Trophoblast cell (in vitro differentiated cells and primary cell): ENCODE data around the gene NAALAD2.
"Not testable (repeated sequence)": the region's sequence is repeated elsewhere in the genome, so short reads cannot be mapped to it uniquely, and the experiment has no call there.

Experiments
- DNase-seq, 2 donors: peaks; one replicate each; pipeline ENCODE4 v3.0.0-alpha.2; 2016
- H2AFZ ChIP-seq: 2 replicates; pipeline ENCODE4 v1.6.1; 2013; ENCODE audit warnings: low read length, moderate library complexity, mild to moderate bottlenecking; ENCODE audit not compliant: insufficient read depth, poor library complexity
- H2AK5ac ChIP-seq: 2 replicates; pipeline ENCODE4 v1.6.1; 2013; ENCODE audit warnings: mild to moderate bottlenecking, low read length
- H2BK120ac ChIP-seq: 2 replicates; pipeline ENCODE4 v1.6.1; 2013; ENCODE audit warnings: low read length, mild to moderate bottlenecking, moderate library complexity; ENCODE audit not compliant: insufficient read depth, poor library complexity
- H2BK12ac ChIP-seq: 2 replicates; pipeline ENCODE4 v1.6.1; 2013; ENCODE audit warnings: mild to moderate bottlenecking, low read length, moderate library complexity
- H2BK5ac ChIP-seq: 2 replicates; pipeline ENCODE4 v1.6.1; 2013; ENCODE audit warnings: low read length, low read depth, moderate library complexity, mild to moderate bottlenecking; ENCODE audit not compliant: poor library complexity
- H3K14ac ChIP-seq: 2 replicates; pipeline ENCODE4 v1.6.1; 2013; ENCODE audit warnings: mild to moderate bottlenecking, low read length
- H3K18ac ChIP-seq: 2 replicates; pipeline ENCODE4 v1.6.1; 2013; ENCODE audit warnings: mild to moderate bottlenecking, low read length
- H3K23ac ChIP-seq: 2 replicates; pipeline ENCODE4 v1.6.1; 2013; ENCODE audit warnings: low read length
- H3K27ac ChIP-seq: 2 replicates; pipeline ENCODE4 v1.5.1; 2013; ENCODE audit warnings: low read depth, mild to moderate bottlenecking, inconsistent platforms, low read length, moderate library complexity
- H3K27me3 ChIP-seq: 2 replicates; pipeline ENCODE4 v1.6.1; 2013; ENCODE audit warnings: inconsistent platforms, mild to moderate bottlenecking, low read length, moderate library complexity; ENCODE audit not compliant: insufficient read depth
- H3K36me3 ChIP-seq, 2 experiments: 1 replicate in 1 of 2; 2 replicates in 1 of 2; pipeline ENCODE4 v1.6.1; 2013; ENCODE audit warnings: low read length in 2 of 2, mild to moderate bottlenecking in 2 of 2, moderate library complexity in 1 of 2; ENCODE audit not compliant: insufficient read depth in 2 of 2, control insufficient read depth in 1 of 2
- H3K4ac ChIP-seq: 2 replicates; pipeline ENCODE4 v1.6.1; 2013; ENCODE audit warnings: low read depth, mild to moderate bottlenecking, low read length, moderate library complexity
- H3K4me1 ChIP-seq, 2 experiments: 1 replicate in 1 of 2; 2 replicates in 1 of 2; pipeline ENCODE4 v1.6.1; 2013; ENCODE audit warnings: low read length in 2 of 2, mild to moderate bottlenecking in 2 of 2, moderate library complexity in 1 of 2; ENCODE audit not compliant: insufficient read depth in 2 of 2, control insufficient read depth in 1 of 2
- H3K4me2 ChIP-seq: 2 replicates; pipeline ENCODE4 v1.6.1; 2013; ENCODE audit warnings: inconsistent platforms, mild to moderate bottlenecking, low read length, moderate library complexity
- H3K4me3 ChIP-seq: 2 replicates; pipeline ENCODE4 v1.5.1; 2013; ENCODE audit warnings: mild to moderate bottlenecking, low read depth, low read length, inconsistent platforms
- H3K79me1 ChIP-seq: one replicate; pipeline ENCODE4 v1.6.1; 2013; ENCODE audit warnings: low read length
- H3K79me2 ChIP-seq: 2 replicates; pipeline ENCODE4 v1.6.1; 2013; ENCODE audit warnings: low read length, mild to moderate bottlenecking; ENCODE audit not compliant: control insufficient read depth, insufficient read depth, poor library complexity
- H3K9ac ChIP-seq: 2 replicates; pipeline ENCODE4 v1.6.1; 2013; ENCODE audit warnings: mild to moderate bottlenecking, low read length
- H3K9me3 ChIP-seq: 2 replicates; pipeline ENCODE4 v1.6.1; 2013; ENCODE audit warnings: low read depth, mild to moderate bottlenecking, control low read depth, inconsistent platforms, low read length; ENCODE audit not compliant: insufficient read depth
- H4K12ac ChIP-seq: 2 replicates; pipeline ENCODE4 v1.6.1; 2013; ENCODE audit warnings: low read depth, mild to moderate bottlenecking, low read length, moderate library complexity
- H4K8ac ChIP-seq: 2 replicates; pipeline ENCODE4 v1.6.1; 2013; ENCODE audit warnings: low read depth, mild to moderate bottlenecking, low read length, moderate library complexity
- H4K91ac ChIP-seq: one replicate; pipeline ENCODE4 v1.6.1; 2013; ENCODE audit warnings: low read depth, mild to moderate bottlenecking, low read length, moderate library complexity
- WGBS: extraction: QIAGEN DNeasy Blood & Tissue Kit; methylation state at CpG from one replicate; pipeline ENCODE4 v1.1.7; 2013; ENCODE audit warnings: missing lambda C conversion rate; ENCODE audit not compliant: insufficient read length, insufficient coverage; ENCODE audit errors: extremely low coverage; 5-methylcytosine and 5-hydroxymethylcytosine counted together

The NAALAD2 gene

DNA sequence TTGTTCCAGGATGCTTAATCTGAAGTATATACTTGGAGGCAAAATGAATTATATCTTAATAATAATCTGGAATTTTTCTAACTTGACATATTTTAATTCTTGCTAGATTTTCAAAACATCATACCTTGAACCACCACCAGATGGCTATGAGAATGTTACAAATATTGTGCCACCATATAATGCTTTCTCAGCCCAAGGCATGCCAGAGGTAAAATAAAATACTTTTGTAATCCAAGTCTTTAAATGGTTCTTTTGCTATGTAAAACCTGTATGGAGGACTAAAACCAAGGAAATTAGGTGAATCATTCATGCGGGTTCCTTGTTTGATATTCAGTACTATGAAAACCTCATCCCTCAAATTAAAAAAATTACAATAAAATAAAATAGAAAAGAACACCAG lies 14.4 kb downstream of the NAALAD2 start:
- H3K9me3 ChIP-seq: no peaks in the 10 kb centered on the region
- no peak overlapping the region for H2BK5ac ChIP-seq
- no peak overlapping the region for H2BK120ac ChIP-seq
- no peaks in the 10 kb centered on the region for H3K79me1 ChIP-seq
- no CpG with 5 or more reads among the region's 1 CpG for WGBS
- H3K27ac ChIP-seq: no peak overlapping the region
- no peaks in the 10 kb centered on the region for H3K27me3 ChIP-seq
- H2AK5ac ChIP-seq: no peak overlapping the region
- no peak overlapping the region for H3K4me3 ChIP-seq
- no peak overlapping the region for H3K18ac ChIP-seq
- H4K12ac ChIP-seq: no peak overlapping the region
- no peak overlapping the region for H3K9ac ChIP-seq
- no peak overlapping the region for H3K23ac ChIP-seq
- H4K91ac ChIP-seq: no peak overlapping the region
- no peaks in the 10 kb centered on the region for H3K4me1 ChIP-seq
- H3K4ac ChIP-seq: no peak overlapping the region
- H3K14ac ChIP-seq: no peak overlapping the region
- H2BK12ac ChIP-seq: no peak overlapping the region
- no peak overlapping the region for H4K8ac ChIP-seq
- no peaks in the 10 kb centered on the region for H3K79me2 ChIP-seq
- H3K4me2 ChIP-seq: no peak overlapping the region
- no peaks in the 10 kb centered on the region for H3K36me3 ChIP-seq
- H2AFZ ChIP-seq: no peak overlapping the region
- no peak for DNase-seq

DNA sequence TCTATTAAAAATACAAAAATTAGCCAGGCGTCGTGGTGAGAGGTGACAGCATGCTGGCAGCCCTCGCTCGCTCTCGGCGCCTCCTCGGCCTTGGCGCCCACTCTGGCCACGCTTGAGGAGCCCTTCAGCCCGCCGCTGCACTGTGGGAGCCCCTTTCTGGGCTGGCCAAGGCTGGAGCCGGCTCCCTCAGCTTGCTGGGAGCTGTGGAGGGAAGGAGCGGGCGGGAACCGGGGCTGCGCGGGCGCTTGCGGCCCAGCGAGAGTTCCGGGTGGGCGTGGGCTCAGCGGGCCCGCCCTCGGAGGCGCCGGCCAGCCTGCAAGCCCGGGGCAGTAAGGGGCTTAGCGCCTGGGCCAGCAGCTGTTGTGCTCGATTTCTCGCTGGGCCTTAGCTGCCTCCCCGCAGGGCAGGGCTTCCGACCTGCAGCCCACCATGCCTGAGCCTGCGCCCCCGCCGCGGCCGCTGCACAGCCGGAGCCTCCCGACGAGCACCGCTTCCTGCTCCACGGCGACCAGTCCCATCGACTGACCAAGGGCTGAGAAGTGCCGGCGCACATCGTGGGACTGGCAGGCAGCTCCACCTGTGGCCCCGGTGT lies 32.6 kb downstream of the NAALAD2 start:
- not testable (repeated sequence) for H3K9me3 ChIP-seq, H3K14ac ChIP-seq, H4K8ac ChIP-seq, H3K27ac ChIP-seq, H3K23ac ChIP-seq, H3K4me2 ChIP-seq, H4K12ac ChIP-seq, H2BK5ac ChIP-seq, H3K36me3 ChIP-seq, H3K79me1 ChIP-seq, H2AK5ac ChIP-seq, DNase-seq, H2BK120ac ChIP-seq, H3K4ac ChIP-seq, H3K27me3 ChIP-seq, H2AFZ ChIP-seq, H3K4me1 ChIP-seq, H4K91ac ChIP-seq, H2BK12ac ChIP-seq, H3K79me2 ChIP-seq, H3K18ac ChIP-seq, H3K9ac ChIP-seq, H3K4me3 ChIP-seq
- WGBS: no CpG with 5 or more reads among the region's 49 CpGs

DNA sequence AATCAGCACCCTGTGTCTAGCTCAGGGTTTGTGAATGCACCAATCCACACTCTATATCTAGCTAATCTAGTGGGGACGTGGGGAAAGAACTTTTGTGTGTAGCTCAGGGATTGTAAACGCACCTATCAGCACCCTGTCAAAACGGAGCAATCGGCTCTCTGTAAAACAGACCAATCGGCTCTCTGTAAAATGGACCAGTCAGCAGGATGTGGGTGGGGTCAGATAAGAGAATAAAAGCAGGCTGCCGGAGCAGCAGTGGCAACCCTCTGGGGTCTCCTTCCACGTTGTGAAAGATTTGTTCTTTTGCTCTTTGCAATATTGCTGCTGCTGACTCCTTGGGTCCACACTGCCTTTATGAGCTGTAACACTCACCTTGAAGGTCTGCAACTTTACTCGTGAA lies 33.2 kb downstream of the NAALAD2 start:
- H3K79me2 ChIP-seq, H2BK12ac ChIP-seq, H4K12ac ChIP-seq, H3K14ac ChIP-seq, H3K4me1 ChIP-seq, H2BK5ac ChIP-seq, H4K8ac ChIP-seq, H3K9ac ChIP-seq, H3K36me3 ChIP-seq, H2AFZ ChIP-seq, DNase-seq, H2AK5ac ChIP-seq, H3K23ac ChIP-seq, H4K91ac ChIP-seq, H3K4me2 ChIP-seq, H3K4me3 ChIP-seq, H3K27ac ChIP-seq, H2BK120ac ChIP-seq, H3K79me1 ChIP-seq, H3K27me3 ChIP-seq, H3K4ac ChIP-seq, H3K18ac ChIP-seq, H3K9me3 ChIP-seq: not testable (repeated sequence)
- no CpG with 5 or more reads among the region's 8 CpGs for WGBS

DNA sequence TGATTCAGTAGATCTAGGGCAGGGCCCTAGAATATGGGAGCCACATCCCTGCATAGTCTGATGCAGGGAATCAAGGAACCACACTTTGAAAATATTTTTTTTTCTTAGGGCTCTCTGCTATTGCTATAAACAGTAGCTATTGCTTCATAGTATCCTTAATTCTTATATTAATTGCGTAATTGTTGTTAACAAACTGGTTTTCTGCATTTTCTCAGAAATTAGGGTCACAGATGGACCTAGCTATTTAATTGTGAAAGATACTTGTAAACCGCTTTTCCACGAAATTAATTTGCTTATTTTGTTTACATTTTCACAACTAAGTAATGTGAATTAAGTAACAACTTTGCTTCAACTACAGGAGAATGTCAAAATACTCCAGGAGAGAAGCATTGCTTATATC lies 34.1 kb downstream of the NAALAD2 start:
- no peak overlapping the region for H3K27ac ChIP-seq
- H3K79me2 ChIP-seq: no peaks in the 10 kb centered on the region
- no peak overlapping the region for H4K8ac ChIP-seq
- no peak overlapping the region for H2BK5ac ChIP-seq
- no peak overlapping the region for H4K91ac ChIP-seq
- no peak overlapping the region for H4K12ac ChIP-seq
- H3K9me3 ChIP-seq: no peaks in the 10 kb centered on the region
- no peaks in the 10 kb centered on the region for H3K36me3 ChIP-seq
- H3K4me2 ChIP-seq: no peak overlapping the region
- H3K27me3 ChIP-seq: no peaks in the 10 kb centered on the region
- H2BK12ac ChIP-seq: no peak overlapping the region
- H3K4ac ChIP-seq: no peak overlapping the region
- H3K23ac ChIP-seq: no peak overlapping the region
- H3K14ac ChIP-seq: no peak overlapping the region
- WGBS: no CpG with 5 or more reads among the region's 3 CpGs
- H3K4me3 ChIP-seq: no peak overlapping the region
- H3K79me1 ChIP-seq: no peaks in the 10 kb centered on the region
- no peak for DNase-seq
- peaks cover 0 to 2% of the 10 kb centered on the region in 2 experiments for H3K4me1 ChIP-seq
- H2AFZ ChIP-seq: no peak overlapping the region
- H3K18ac ChIP-seq: no peak overlapping the region
- H2AK5ac ChIP-seq: no peak overlapping the region
- H3K9ac ChIP-seq: no peak overlapping the region
- H2BK120ac ChIP-seq: no peak overlapping the region
